ENCODE results near the gene RFC4.

The RFC4 gene

GRCh38 chr3:186750316-186750715 is 56.0 kb downstream of the RFC4 start:
- no peak for DNase-seq (ENCODE audit: low spot score)

- DNase-seq (ENCODE audit: low spot score) = no peak
These were observed 60.3 kb downstream of the RFC4 start for GRCh38 chr3:186746008-186746407.

GRCh38 chr3:186743666-186744065 is 62.6 kb downstream of the RFC4 start:
- no peak for DNase-seq (ENCODE audit: low spot score)

GRCh38 chr3:186742618-186743380 is 63.5 kb downstream of the RFC4 start:
- DNase-seq (ENCODE audit: low spot score) = no peak
